Astrocyte (in vitro differentiated cells and primary cell): ENCODE data around the gene GADD45B. TPM values are rescaled to one million over a fixed set of nuclear protein-coding genes. Genes with fewer than 3 reads are reported as not detected.

Source experiments
- DNase-seq: peaks from one replicate; pipeline ENCODE4 v3.0.0-alpha.2; 2010; ENCODE audit warnings: low read depth
- FAIRE-seq: peaks from 2 replicates; lab custom pipeline; 2011; peaks lifted over from hg19 to GRCh38; lab: Jason Lieb, UNC
- H2AFZ ChIP-seq: 2 replicates; pipeline ENCODE4 v1.6.0; 2012; ENCODE audit warnings: low read depth, low read length, inconsistent platforms
- H3K27ac ChIP-seq: 2 replicates; pipeline ENCODE4 v1.5.1; 2011; ENCODE audit warnings: low read depth, low read length, inconsistent platforms
- H3K27me3 ChIP-seq: 2 replicates; pipeline ENCODE4 v1.6.0; 2011; ENCODE audit warnings: low read length, inconsistent platforms; ENCODE audit not compliant: insufficient read depth
- H3K36me3 ChIP-seq: 2 replicates; pipeline ENCODE4 v1.5.1; 2011; ENCODE audit warnings: low read length, inconsistent platforms; ENCODE audit not compliant: insufficient read depth
- H3K4me1 ChIP-seq: 2 replicates; pipeline ENCODE4 v1.5.1; 2011; ENCODE audit warnings: low read length, inconsistent platforms; ENCODE audit not compliant: insufficient read depth
- H3K4me2 ChIP-seq: 2 replicates; pipeline ENCODE4 v1.6.0; 2012; ENCODE audit warnings: low read length, inconsistent platforms
- H3K4me3 ChIP-seq: 2 replicates; pipeline ENCODE4 v1.5.1; 2011; ENCODE audit warnings: low read depth, mild to moderate bottlenecking, low read length, inconsistent platforms; ENCODE audit not compliant: insufficient read depth
- H3K79me2 ChIP-seq: 2 replicates; pipeline ENCODE4 v1.6.0; 2012; ENCODE audit warnings: mild to moderate bottlenecking, low read length, inconsistent platforms; ENCODE audit not compliant: insufficient read depth
- H3K9ac ChIP-seq: 2 replicates; pipeline ENCODE4 v1.6.0; 2012; ENCODE audit warnings: mild to moderate bottlenecking, low read length, inconsistent platforms
- H3K9me3 ChIP-seq: 2 replicates; pipeline ENCODE4 v1.5.1; 2012; ENCODE audit warnings: low read depth, mild to moderate bottlenecking, low read length, inconsistent platforms; ENCODE audit not compliant: insufficient read depth
- H4K20me1 ChIP-seq: 2 replicates; pipeline ENCODE4 v1.6.0; 2012; ENCODE audit warnings: low read length, inconsistent platforms; ENCODE audit not compliant: insufficient read depth
- H3K27ac Mint-ChIP-seq: one replicate; pipeline ENCODE4 v1.8.0; 2021; ENCODE audit warnings: mild to moderate bottlenecking, mixed read lengths; ENCODE audit not compliant: unreplicated experiment
- H3K27me3 Mint-ChIP-seq: one replicate; pipeline ENCODE4 v1.8.0; 2021; ENCODE audit warnings: low read depth, mixed read lengths; ENCODE audit not compliant: unreplicated experiment
- H3K36me3 Mint-ChIP-seq: one replicate; pipeline ENCODE4 v1.8.0; 2021; ENCODE audit warnings: low read depth, mixed read lengths; ENCODE audit not compliant: unreplicated experiment
- H3K4me1 Mint-ChIP-seq: one replicate; pipeline ENCODE4 v1.8.0; 2021; ENCODE audit warnings: low read depth, mixed read lengths; ENCODE audit not compliant: unreplicated experiment
- H3K4me3 Mint-ChIP-seq: one replicate; pipeline ENCODE4 v1.8.0; 2021; ENCODE audit warnings: mild to moderate bottlenecking, moderate library complexity, mixed read lengths; ENCODE audit not compliant: unreplicated experiment
- H3K9me3 Mint-ChIP-seq: one replicate; pipeline ENCODE4 v1.8.0; 2021; ENCODE audit warnings: mild to moderate bottlenecking, mixed read lengths; ENCODE audit not compliant: unreplicated experiment
- CTCF ChIP-seq: IDR thresholded peaks from 2 replicates; pipeline ENCODE4 v1.5.1; 2011; ENCODE audit warnings: low read depth, mild to moderate bottlenecking, inconsistent platforms, low read length, moderate library complexity; ENCODE audit not compliant: insufficient read depth
- EZH2 ChIP-seq: IDR thresholded peaks from 2 replicates; pipeline ENCODE4 v1.6.1; 2012; ENCODE audit warnings: mild to moderate bottlenecking, low read length, inconsistent platforms; ENCODE audit not compliant: insufficient read depth
- total RNA-seq: library from RNA; stranded (reverse); gene quantifications from 2 replicates; pipeline ENCODE4 v1.2.1, GENCODE V29; 2021

The GADD45B gene
- total RNA-seq, 1 donor from 2014 or later: 161 TPM

DNA sequence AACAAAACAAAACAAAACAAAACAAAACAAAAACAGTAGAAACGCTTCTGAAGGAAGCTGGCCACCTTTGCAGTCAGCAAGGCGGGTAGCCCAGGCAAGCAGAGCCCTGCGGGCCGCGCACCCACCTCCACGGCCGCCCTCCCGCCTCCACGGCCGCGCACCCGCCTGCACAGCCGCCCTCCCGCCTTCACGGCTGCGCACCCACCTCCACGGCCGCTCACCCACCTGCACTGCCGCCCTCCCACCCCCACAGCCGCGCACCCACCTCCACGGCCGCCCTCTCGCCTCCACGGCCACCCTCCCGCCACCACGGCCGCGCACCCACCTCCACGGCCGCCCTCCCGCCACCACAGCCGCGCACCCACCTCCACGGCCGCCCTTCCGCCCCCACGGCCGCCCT, 39.5 kb upstream of the GADD45B start:
- DNase-seq (no peak), FAIRE-seq (no peak)
- H3K27me3 ChIP-seq: no peaks in the 10 kb centered on the region
- peaks cover 32% of the 10 kb centered on the region for H4K20me1 ChIP-seq
- H3K27ac ChIP-seq: no peak overlapping the region
- H3K4me1 Mint-ChIP-seq: no peaks in the 10 kb centered on the region
- H3K27ac Mint-ChIP-seq: no peak overlapping the region
- no peaks in the 10 kb centered on the region for H3K4me1 ChIP-seq
- no peak overlapping the region for H3K4me3 ChIP-seq
- no peaks in the 10 kb centered on the region for H3K9me3 ChIP-seq
- peaks cover 2% of the 10 kb centered on the region for H3K36me3 Mint-ChIP-seq
- H3K4me2 ChIP-seq: no peak overlapping the region
- no peaks in the 10 kb centered on the region for H3K27me3 Mint-ChIP-seq
- TF ChIP-seq EZH2 (no peak), CTCF (no peak)
- no peak overlapping the region for H2AFZ ChIP-seq
- H3K4me3 Mint-ChIP-seq: no peak overlapping the region
- no peaks in the 10 kb centered on the region for H3K36me3 ChIP-seq
- peaks cover 36% of the 10 kb centered on the region for H3K79me2 ChIP-seq
- H3K9ac ChIP-seq: no peak overlapping the region
- H3K9me3 Mint-ChIP-seq: no peaks in the 10 kb centered on the region

DNA sequence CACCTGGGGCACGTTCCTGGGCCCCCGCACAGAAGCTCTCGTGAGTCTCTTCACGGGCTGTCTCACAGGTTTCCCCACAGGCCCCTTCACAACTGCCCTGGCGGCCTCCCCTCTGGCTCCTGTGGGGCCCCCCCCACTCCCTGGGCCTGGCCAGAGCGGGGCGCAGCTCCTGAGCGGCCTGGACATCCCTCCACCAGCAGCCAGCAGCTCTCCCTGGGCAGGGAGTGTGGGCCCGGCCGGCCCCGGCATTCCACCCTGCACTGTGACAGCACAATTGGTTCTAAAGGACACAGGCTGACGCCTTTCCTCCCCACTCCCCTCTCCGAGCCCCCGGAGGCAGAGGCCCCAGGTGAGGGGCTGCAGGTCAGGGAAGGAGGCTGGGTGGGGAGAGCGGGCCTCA, 39.0 kb upstream of the GADD45B start:
- Histone ChIP-seq H4K20me1 (peaks cover 35% of the 10 kb centered on the region), H3K4me1 (no peaks in the 10 kb centered on the region), H3K9me3 (no peaks in the 10 kb centered on the region), H3K27me3 (no peaks in the 10 kb centered on the region), H2AFZ (no peak overlapping the region), H3K27ac (no peak overlapping the region), H3K4me2 (no peak overlapping the region), H3K36me3 (no peaks in the 10 kb centered on the region), H3K9ac (no peak overlapping the region), H3K79me2 (peaks cover 41% of the 10 kb centered on the region), H3K4me3 (no peak overlapping the region)
- Mint-ChIP-seq H3K9me3 (no peaks in the 10 kb centered on the region), H3K36me3 (peaks cover 2% of the 10 kb centered on the region), H3K4me1 (no peaks in the 10 kb centered on the region), H3K4me3 (no peak overlapping the region), H3K27me3 (no peaks in the 10 kb centered on the region), H3K27ac (no peak overlapping the region)
- FAIRE-seq: no peak
- TF ChIP-seq CTCF: no peak
- no peak for TF ChIP-seq EZH2
- DNase-seq: no peak

DNA sequence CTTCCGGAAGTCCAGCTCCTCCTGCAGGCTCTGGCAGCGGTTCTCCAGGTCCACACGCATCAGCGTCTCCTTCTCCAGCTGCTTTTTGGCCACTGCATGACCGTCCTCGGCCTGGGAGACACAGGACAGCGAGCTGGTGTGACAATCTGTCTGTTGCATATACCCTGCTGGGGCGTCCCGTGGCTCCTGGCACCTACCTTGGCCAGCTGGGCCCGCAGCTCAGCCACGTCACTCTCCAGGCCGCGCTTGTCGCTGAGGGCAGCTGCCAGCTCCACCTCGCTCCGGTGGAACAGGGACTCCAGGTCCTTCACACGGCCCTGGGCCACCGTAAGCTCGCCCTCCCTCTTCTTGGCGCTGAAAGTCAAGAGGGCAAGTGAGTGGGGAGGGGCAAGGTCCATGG, 37.7 kb upstream of the GADD45B start:
- H3K36me3 Mint-ChIP-seq: peaks cover 2% of the 10 kb centered on the region
- Histone ChIP-seq H3K4me1 (no peaks in the 10 kb centered on the region), H4K20me1 (peaks cover 38% of the 10 kb centered on the region), H3K4me3 (no peak overlapping the region), H3K27ac (no peak overlapping the region), H2AFZ (no peak overlapping the region), H3K27me3 (no peaks in the 10 kb centered on the region), H3K9me3 (no peaks in the 10 kb centered on the region), H3K9ac (no peak overlapping the region), H3K4me2 (no peak overlapping the region), H3K79me2 (peaks cover 52% of the 10 kb centered on the region), H3K36me3 (no peaks in the 10 kb centered on the region)
- no peak overlapping the region for H3K4me3 Mint-ChIP-seq
- no peaks in the 10 kb centered on the region for H3K9me3 Mint-ChIP-seq
- H3K4me1 Mint-ChIP-seq: no peaks in the 10 kb centered on the region
- H3K27ac Mint-ChIP-seq: no peak overlapping the region
- FAIRE-seq: no peak
- TF ChIP-seq EZH2: no peak
- TF ChIP-seq CTCF: no peak
- no peak for DNase-seq
- H3K27me3 Mint-ChIP-seq: no peaks in the 10 kb centered on the region
